HG02840 (cell line): ENCODE measurements around the gene CACNG7.
A peak's percentile ranks its signal among the peaks of the same experiment; 100 is the strongest.

ENCODE experiments used
- ATAC-seq: cut with Tn5 transposase; IDR thresholded peaks from one replicate; pipeline ENCODE4 v1.9.1; 2021; ENCODE audit warnings: mild to moderate bottlenecking, moderate library complexity, moderate number of reproducible peaks; ENCODE audit not compliant: unreplicated experiment, low FRiP score

Gene CACNG7

GRCh38 chr19:53877361-53877766 lies 31.7 kb upstream of the CACNG7 start:
- no peak for ATAC-seq

DNA sequence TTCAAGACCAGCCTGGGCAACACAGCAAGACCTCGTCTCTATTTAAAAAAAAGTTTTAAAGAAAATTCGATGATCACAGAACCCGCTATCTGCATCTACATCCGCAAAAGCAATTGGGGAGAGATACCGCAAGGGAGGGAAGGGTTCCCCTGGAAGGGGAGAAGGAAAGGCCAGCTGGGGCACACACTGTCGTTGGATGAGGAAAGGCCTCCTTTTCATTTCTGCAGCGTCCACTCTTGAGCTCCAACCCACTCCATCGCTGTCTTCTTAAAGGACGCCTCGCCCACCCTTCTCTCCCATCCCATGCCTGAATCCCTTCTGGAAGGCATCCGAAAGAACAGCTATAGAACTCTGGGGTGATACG lies 30.3 kb upstream of the CACNG7 start:
- ATAC-seq, result no peak

- peak; percentile 70 for ATAC-seq
These were observed 29.7 kb upstream of the CACNG7 start for GRCh38 chr19:53879140-53880081.

- ATAC-seq, result no peak
These were observed 28.2 kb upstream of the CACNG7 start for GRCh38 chr19:53880711-53881481.

DNA sequence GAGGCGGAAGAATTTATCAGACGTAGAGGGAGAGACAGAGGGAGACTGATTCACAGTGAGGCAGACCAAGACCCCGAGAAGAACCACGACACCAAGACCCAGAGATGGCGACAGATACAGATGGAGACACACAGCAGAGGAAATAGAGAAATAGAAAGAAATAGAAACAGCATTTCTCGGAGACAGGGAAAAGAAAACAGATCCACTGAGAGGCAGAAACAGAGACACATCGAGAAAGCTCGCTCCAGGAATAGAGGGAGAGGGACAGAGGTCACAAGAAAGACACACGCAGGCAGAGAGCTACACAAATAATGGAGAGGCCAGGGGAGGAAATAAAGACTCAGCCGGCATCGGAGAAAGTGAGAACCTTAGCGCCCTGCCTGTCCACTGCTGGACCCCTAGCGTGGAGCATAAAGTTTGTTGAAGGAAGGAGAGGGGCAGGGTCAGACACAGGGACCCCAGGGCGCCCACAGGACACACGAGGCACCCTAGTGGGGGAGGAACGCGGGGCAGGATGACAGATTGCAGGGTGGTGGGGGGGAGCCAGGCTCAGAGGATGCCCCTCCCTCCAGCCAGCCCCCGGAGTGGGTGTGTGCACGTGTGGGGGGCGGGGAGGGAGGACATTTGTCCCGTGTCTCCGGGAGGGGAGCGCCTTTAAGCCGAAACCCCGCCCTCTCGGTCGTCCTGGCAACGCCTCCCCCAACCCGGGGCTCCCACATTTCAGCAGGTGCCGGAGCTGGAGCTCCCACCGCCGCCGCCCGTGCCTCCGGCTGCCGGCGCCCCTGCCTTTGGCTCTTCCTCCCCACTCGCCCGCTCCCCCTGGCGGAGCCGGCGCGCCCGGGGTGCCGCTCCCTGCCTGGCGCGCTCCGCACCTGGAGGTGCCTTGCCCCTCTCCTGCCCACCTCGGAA lies 27.3 kb upstream of the CACNG7 start, which contains the start of gene PRKCG:
PRKCG (plus strand) TSS at position 716 of the 909 bp plus-strand sequence. CDS start 298 bp downstream, outside the sequence.
- no peak for ATAC-seq

GRCh38 chr19:53882391-53883050 lies 26.6 kb upstream of the CACNG7 start:
- no peak for ATAC-seq

- no peak for ATAC-seq
These were observed 25.8 kb upstream of the CACNG7 start for GRCh38 chr19:53883231-53883661.

DNA sequence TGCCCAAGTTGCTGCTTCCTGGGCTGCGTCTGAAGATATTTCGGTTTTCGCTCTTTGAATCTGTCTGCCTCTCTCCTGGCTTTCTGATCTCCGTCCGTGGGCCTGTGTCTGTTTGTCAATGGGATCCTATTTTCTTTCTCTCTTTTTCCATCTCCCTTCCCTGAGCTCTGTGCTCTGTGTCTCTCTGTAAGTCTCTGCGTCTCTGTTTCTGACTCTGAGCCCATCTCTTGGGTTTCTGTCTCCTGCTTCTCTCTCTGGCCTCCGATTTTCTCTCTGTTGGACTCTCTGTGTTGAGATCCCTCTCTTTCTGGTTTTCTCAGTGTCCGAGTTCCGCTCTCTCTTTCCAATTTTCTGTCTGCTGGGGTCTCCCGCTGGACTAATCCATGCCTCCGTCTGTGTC lies 25.3 kb upstream of the CACNG7 start:
- ATAC-seq, result no peak

- ATAC-seq, result no peak
These were observed 24.8 kb upstream of the CACNG7 start for GRCh38 chr19:53884256-53884655.

DNA sequence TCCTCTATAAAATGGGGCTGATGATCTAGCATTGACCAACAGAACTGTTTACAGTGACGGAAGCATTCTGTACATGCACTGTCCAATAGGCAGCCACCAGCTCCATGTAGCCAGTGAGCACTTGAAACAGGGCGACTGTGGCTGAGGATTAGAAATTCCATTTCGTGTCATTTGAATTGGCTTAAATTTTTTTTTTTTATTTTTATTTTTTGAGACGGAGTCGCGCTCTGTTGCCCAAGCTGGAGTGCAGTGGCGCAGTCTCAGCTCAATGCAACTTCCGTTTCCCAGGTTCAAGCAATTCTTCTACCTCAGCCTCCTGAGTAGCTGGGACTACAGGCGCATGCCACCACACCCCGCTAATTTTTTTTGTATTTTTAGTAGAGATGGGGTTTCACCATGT lies 24.0 kb upstream of the CACNG7 start:
- ATAC-seq, result no peak

DNA sequence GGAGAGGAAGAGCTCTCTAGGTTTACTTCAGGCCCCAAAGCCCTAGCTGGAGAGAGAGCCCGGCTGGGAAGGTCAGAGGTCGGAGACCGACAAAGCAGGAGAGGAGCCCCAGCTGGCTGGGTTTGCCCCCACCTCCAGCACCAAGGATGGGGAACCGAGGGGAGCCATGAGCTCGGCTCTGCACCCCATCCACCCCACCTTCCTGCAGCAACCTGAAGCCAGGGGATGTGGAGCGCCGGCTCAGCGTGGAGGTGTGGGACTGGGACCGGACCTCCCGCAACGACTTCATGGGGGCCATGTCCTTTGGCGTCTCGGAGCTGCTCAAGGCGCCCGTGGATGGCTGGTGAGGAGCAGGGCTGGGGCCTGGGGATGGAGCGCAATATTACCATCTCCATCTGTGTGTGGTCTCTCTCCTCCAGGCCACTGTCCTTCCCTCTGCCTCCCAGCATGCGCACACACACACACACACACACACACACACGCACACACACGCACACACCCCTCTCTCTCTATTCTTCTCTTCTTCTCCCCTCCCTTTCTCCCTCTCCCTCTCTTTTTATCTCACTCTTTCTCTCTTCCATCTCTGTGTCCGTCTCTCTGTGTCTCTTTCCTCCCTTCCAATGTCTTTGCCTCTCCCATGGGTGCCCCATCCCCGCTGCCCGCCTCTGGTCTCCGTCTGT lies 16.6 kb upstream of the CACNG7 start:
- no peak for ATAC-seq

DNA sequence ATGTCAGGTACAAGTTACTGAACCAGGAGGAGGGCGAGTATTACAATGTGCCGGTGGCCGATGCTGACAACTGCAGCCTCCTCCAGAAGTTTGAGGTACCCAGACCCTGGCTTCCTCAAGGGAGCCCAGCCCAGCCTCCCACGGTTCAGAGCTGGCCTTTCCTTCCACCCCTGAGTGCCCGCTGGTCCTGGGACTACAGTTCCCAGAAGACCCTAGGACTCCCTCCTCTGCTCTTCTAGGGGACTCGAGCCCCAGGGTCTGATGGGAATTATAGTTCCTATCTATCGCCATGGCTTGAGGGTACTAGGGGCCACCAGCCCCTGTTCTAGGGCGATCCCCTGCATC lies 16.1 kb upstream of the CACNG7 start:
- no peak for ATAC-seq

DNA sequence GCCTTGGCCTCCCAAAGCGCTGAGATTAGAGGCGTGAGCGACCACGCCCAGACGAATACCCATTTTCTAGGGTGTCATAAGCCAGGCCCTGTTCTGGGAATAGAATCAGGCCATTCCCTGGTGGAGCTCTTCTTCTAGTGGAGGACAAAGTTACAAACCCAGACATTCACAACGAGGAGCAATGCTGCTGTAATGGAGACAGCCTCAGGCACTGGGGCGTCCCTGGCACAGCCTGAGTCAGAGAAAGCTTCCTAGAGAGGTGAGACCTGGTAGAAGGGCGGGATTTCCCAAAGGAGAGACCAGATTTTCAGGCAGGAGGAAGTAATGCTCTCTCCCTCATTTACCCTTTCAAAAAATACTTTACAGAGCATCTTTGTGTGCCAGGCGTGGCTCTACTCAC lies 14.4 kb upstream of the CACNG7 start:
- ATAC-seq, result no peak

DNA sequence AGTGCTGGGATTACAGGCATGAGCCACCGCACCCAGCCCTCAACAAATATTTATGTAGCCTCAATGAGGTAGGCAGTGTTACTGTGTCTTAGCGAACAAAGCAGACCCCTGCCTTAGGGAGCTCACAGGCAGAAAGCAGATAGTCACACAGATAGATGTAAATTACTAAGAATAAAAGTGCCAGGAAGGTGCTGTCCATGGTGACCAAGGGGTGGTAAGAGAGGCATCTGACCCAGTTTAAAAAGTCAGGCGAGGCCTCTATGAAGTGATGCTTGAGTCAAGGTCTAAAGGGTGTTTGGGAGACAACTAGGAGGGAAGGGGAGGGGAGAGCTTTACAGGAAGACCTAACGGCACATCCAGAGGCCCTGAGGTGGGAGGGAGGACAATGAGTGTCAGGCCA lies 12.4 kb upstream of the CACNG7 start:
- no peak for ATAC-seq

GRCh38 chr19:53897459-53897858 lies 11.6 kb upstream of the CACNG7 start:
- no peak for ATAC-seq

- no peak for ATAC-seq
These were observed 10.9 kb upstream of the CACNG7 start for GRCh38 chr19:53898166-53898565.

GRCh38 chr19:53898636-53899341 lies 10.3 kb upstream of the CACNG7 start:
- no peak for ATAC-seq

DNA sequence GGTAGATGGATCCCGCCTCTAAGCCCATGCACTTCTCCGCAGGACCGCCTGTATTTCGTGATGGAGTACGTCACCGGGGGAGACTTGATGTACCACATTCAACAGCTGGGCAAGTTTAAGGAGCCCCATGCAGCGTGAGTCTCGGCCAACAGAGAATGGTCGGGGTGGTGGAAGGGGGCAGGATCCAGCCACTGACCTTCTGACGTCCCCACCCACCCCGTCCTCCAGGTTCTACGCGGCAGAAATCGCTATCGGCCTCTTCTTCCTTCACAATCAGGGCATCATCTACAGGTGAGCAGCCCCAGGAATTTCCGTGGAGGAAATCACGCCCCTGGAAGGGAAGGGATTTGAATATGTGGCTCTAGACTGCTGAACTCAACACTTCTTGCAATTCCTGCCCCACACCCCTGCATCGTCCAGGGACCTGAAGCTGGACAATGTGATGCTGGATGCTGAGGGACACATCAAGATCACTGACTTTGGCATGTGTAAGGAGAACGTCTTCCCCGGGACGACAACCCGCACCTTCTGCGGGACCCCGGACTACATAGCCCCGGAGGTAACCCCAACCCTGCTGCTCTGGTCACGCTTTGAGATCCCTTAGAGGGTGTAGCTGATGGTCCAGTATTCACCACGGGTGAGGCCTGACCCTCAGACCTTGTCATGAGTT lies 8.8 kb upstream of the CACNG7 start:
- ATAC-seq, result no peak
